Liver (tissue), 9 donors: ENCODE results near the gene CCDC7. TPM values are rescaled to one million over a fixed set of nuclear protein-coding genes. Genes with fewer than 3 reads are reported as not detected.

Experiments used
- DNase-seq: peaks from one replicate; pipeline ENCODE4 v3.0.0-alpha.2; 2017; ENCODE audit warnings: low spot score
- H3K27ac ChIP-seq, 2 donors: one replicate each; pipeline ENCODE4 v1.7.0; 2013; ENCODE audit warnings: inconsistent platforms in 2 of 2, low read length in 2 of 2, control low read depth in 1 of 2, low read depth in 1 of 2, mild to moderate bottlenecking in 1 of 2
- H3K27me3 ChIP-seq, 4 donors: one replicate each; pipeline versions ENCODE4 v1.6.1 to v1.7.0; 2013; ENCODE audit warnings: low read length in 3 of 4, inconsistent platforms in 1 of 4, mild to moderate bottlenecking in 1 of 4, moderate library complexity in 1 of 4; ENCODE audit not compliant: control insufficient read depth in 4 of 4, insufficient read depth in 4 of 4
- H3K36me3 ChIP-seq, 4 donors: one replicate each; pipeline versions ENCODE4 v1.6.1 to v1.7.0; 2013; ENCODE audit warnings: low read length in 3 of 4, mild to moderate bottlenecking in 3 of 4, low read depth in 1 of 4, moderate library complexity in 1 of 4; ENCODE audit not compliant: control insufficient read depth in 4 of 4, insufficient read depth in 3 of 4
- H3K4me1 ChIP-seq, 4 donors: one replicate each; pipeline versions ENCODE4 v1.6.1 to v1.7.0; 2013; ENCODE audit warnings: low read length in 3 of 4, mild to moderate bottlenecking in 3 of 4, moderate library complexity in 1 of 4; ENCODE audit not compliant: control insufficient read depth in 4 of 4, insufficient read depth in 4 of 4
- H3K4me3 ChIP-seq, 3 donors: one replicate each; pipeline versions ENCODE4 v1.6.1 to v1.7.0; 2013; ENCODE audit warnings: low read length in 3 of 3, control low read depth in 1 of 3, low read depth in 1 of 3, mild to moderate bottlenecking in 1 of 3
- H3K9ac ChIP-seq, 2 donors: one replicate each; pipeline ENCODE4 v1.7.0; 2013; ENCODE audit warnings: low read length in 2 of 2, mild to moderate bottlenecking in 2 of 2, moderate library complexity in 2 of 2, control low read depth in 1 of 2, low read depth in 1 of 2
- H3K9me3 ChIP-seq, 4 donors: one replicate each; pipeline versions ENCODE4 v1.6.1 to v1.7.0; 2013; ENCODE audit warnings: low read length in 3 of 4; ENCODE audit not compliant: control insufficient read depth in 4 of 4
- EGR1 ChIP-seq, 2 donors: IDR thresholded peaks; 2 replicates each; pipeline ENCODE4 v1.6.1; 2016 to 2018; ENCODE audit warnings: antibody characterized with exemption in 2 of 2, low read depth in 2 of 2
- FOXA1 ChIP-seq: IDR thresholded peaks from 2 replicates; pipeline ENCODE4 v1.6.1; 2016; ENCODE audit warnings: antibody characterized with exemption
- FOXA2 ChIP-seq: IDR thresholded peaks from 2 replicates; pipeline ENCODE4 v1.6.1; 2016; ENCODE audit warnings: antibody characterized with exemption
- GABPA ChIP-seq, 2 donors: IDR thresholded peaks in 1 of 2; conservative IDR thresholded peaks in 1 of 2; 2 replicates each; pipeline ENCODE4 v1.6.1; 2016; ENCODE audit warnings: antibody characterized with exemption in 2 of 2, mild to moderate bottlenecking in 1 of 2, moderate library complexity in 1 of 2
- HNF4A ChIP-seq, 2 donors: conservative IDR thresholded peaks; 2 replicates each; pipeline ENCODE4 v1.6.1; 2016; ENCODE audit warnings: antibody characterized with exemption in 2 of 2, mild to moderate bottlenecking in 2 of 2
- HNF4G ChIP-seq: IDR thresholded peaks from 2 replicates; pipeline ENCODE4 v1.6.1; 2016; ENCODE audit warnings: antibody characterized with exemption
- JUND ChIP-seq, 2 donors: IDR thresholded peaks; 2 replicates each; pipeline ENCODE4 v1.6.1; 2016; ENCODE audit warnings: antibody characterized with exemption in 2 of 2
- NR2F2 ChIP-seq: IDR thresholded peaks from 2 replicates; pipeline ENCODE4 v1.6.1; 2016; ENCODE audit warnings: antibody characterized with exemption
- RAD21 ChIP-seq, 2 donors: IDR thresholded peaks; 2 replicates each; pipeline ENCODE4 v1.6.1; 2016; ENCODE audit warnings: antibody characterized with exemption in 2 of 2, mild to moderate bottlenecking in 2 of 2
- RXRA ChIP-seq, 2 donors: IDR thresholded peaks; 2 replicates each; pipeline ENCODE4 v1.6.1; 2017 to 2018; ENCODE audit warnings: antibody characterized with exemption in 2 of 2, mild to moderate bottlenecking in 1 of 2
- SP1 ChIP-seq: IDR thresholded peaks from 2 replicates; pipeline ENCODE4 v1.6.1; 2018; ENCODE audit warnings: antibody characterized with exemption, mild to moderate bottlenecking
- TAF1 ChIP-seq: conservative IDR thresholded peaks from 2 replicates; pipeline ENCODE4 v1.6.1; 2016; ENCODE audit warnings: antibody characterized with exemption, mild to moderate bottlenecking
- YY1 ChIP-seq: IDR thresholded peaks from 2 replicates; pipeline ENCODE4 v1.6.1; 2016; ENCODE audit warnings: antibody characterized with exemption, mild to moderate bottlenecking
- WGBS: extraction: QIAGEN DNeasy Blood & Tissue Kit; methylation state at CpG from one replicate; pipeline ENCODE4 v1.1.7; 2013; 5-methylcytosine and 5-hydroxymethylcytosine counted together
- polyA plus RNA-seq, 2 donors: library from polyadenylated mRNA; stranded (reverse) in 1 of 2; unstranded in 1 of 2; fragments of 200-250 nt in 1 of 2; fragments of >200 nt in 1 of 2; fragmentation: Nextera tagmentation in 1 of 2; extraction: Ambion mirVana in 1 of 2; gene quantifications; one replicate each; pipeline versions ENCODE4 v1.2.1 to v1.2.3, GENCODE V29; 2013 to 2015
- total RNA-seq, 2 donors: library from RNA; depleted of rRNA; stranded (reverse); fragments of >200 nt; gene quantifications; one replicate each; pipeline ENCODE4 v1.2.3, GENCODE V29; 2014
- TF ChIP-seq, protein P1 (sequence below): IDR thresholded peaks from 2 replicates; pipeline ENCODE4 v1.6.1; 2016; ENCODE audit warnings: antibody characterized with exemption
- TF ChIP-seq, protein P2 (sequence below): IDR thresholded peaks from 2 replicates; pipeline ENCODE4 v1.6.1; 2016; ENCODE audit warnings: antibody characterized with exemption
- TF ChIP-seq, protein P3 (sequence below): IDR thresholded peaks from 2 replicates; pipeline ENCODE4 v1.6.1; 2016; ENCODE audit warnings: antibody characterized with exemption
- TF ChIP-seq, protein P4 (sequence below): IDR thresholded peaks from 2 replicates; pipeline ENCODE4 v1.6.1; 2016; ENCODE audit warnings: antibody characterized with exemption, mild to moderate bottlenecking
- TF ChIP-seq, protein P5 (sequence below): fragments of 150-350 bp; IDR thresholded peaks from 2 replicates; pipeline ENCODE4 v1.5.1; 2017; ENCODE audit warnings: improper control_type of control experiment, low read depth, low read length; ENCODE audit not compliant: missing input control
- donor health status: healthy.
- donor health status: healthy.
- donor health status: healthy.
- donor health status: healthy.
- donor health status: healthy.

The CCDC7 gene
- total and polyA plus RNA-seq, 4 donors = 0.47 to 5.9 (median 3.2) TPM

DNA sequence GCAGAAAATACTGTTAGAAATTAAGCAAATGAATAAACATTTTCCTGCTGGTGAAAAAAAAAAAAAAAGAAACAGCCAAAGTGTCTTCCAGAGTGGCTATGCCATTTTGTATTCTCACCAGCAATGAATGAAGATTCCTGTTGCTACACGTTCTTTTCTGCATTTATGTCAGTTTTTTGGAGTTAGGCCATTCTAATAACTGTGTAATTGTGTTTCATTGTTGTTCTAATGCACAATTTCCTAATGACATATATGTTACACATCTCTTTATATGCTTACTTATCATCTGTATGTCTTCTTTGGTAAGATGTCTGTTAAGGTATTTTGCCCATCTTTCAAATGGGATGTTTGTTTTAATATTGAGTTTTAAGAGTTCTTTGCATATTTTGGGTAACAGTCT is 298.4 kb downstream of the CCDC7 start:
- 88% methylated on average over 1 of the region's 1 CpG for WGBS
- H3K4me1 ChIP-seq = no peaks in the 10 kb centered on the region
- H3K9ac ChIP-seq = no peak overlapping the region
- no peaks in the 10 kb centered on the region for H3K27me3 ChIP-seq
- no peaks in the 10 kb centered on the region for H3K36me3 ChIP-seq
- H3K9me3 ChIP-seq = no peaks in the 10 kb centered on the region
- TF ChIP-seq FOXA1 (no peak), RAD21 (IDR thresholded peaks at IDR 0.05) (no peak), NR2F2 (no peak), GABPA (IDR thresholded peaks at IDR 0.05 in 1 of 2, conservative IDR thresholded peaks at IDR 0.05 in 1 of 2) (no peak), TAF1 (no peak), HNF4G (no peak), JUND (IDR thresholded peaks at IDR 0.05) (no peak), SP1 (no peak), RXRA (IDR thresholded peaks at IDR 0.05) (no peak), FOXA2 (no peak), HNF4A (conservative IDR thresholded peaks at IDR 0.05) (no peak), YY1 (no peak), EGR1 (IDR thresholded peaks at IDR 0.05; ENCODE audit: low read depth in 2 of 2) (no peak)
- TF ChIP-seq, protein P1, sequence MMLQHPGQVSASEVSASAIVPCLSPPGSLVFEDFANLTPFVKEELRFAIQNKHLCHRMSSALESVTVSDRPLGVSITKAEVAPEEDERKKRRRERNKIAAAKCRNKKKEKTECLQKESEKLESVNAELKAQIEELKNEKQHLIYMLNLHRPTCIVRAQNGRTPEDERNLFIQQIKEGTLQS = no peak
- TF ChIP-seq, protein P2, sequence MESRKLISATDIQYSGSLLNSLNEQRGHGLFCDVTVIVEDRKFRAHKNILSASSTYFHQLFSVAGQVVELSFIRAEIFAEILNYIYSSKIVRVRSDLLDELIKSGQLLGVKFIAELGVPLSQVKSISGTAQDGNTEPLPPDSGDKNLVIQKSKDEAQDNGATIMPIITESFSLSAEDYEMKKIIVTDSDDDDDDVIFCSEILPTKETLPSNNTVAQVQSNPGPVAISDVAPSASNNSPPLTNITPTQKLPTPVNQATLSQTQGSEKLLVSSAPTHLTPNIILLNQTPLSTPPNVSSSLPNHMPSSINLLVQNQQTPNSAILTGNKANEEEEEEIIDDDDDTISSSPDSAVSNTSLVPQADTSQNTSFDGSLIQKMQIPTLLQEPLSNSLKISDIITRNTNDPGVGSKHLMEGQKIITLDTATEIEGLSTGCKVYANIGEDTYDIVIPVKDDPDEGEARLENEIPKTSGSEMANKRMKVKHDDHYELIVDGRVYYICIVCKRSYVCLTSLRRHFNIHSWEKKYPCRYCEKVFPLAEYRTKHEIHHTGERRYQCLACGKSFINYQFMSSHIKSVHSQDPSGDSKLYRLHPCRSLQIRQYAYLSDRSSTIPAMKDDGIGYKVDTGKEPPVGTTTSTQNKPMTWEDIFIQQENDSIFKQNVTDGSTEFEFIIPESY = no peak
- TF ChIP-seq, protein P3, sequence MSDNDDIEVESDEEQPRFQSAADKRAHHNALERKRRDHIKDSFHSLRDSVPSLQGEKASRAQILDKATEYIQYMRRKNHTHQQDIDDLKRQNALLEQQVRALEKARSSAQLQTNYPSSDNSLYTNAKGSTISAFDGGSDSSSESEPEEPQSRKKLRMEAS = no peak
- TF ChIP-seq, protein P4, sequence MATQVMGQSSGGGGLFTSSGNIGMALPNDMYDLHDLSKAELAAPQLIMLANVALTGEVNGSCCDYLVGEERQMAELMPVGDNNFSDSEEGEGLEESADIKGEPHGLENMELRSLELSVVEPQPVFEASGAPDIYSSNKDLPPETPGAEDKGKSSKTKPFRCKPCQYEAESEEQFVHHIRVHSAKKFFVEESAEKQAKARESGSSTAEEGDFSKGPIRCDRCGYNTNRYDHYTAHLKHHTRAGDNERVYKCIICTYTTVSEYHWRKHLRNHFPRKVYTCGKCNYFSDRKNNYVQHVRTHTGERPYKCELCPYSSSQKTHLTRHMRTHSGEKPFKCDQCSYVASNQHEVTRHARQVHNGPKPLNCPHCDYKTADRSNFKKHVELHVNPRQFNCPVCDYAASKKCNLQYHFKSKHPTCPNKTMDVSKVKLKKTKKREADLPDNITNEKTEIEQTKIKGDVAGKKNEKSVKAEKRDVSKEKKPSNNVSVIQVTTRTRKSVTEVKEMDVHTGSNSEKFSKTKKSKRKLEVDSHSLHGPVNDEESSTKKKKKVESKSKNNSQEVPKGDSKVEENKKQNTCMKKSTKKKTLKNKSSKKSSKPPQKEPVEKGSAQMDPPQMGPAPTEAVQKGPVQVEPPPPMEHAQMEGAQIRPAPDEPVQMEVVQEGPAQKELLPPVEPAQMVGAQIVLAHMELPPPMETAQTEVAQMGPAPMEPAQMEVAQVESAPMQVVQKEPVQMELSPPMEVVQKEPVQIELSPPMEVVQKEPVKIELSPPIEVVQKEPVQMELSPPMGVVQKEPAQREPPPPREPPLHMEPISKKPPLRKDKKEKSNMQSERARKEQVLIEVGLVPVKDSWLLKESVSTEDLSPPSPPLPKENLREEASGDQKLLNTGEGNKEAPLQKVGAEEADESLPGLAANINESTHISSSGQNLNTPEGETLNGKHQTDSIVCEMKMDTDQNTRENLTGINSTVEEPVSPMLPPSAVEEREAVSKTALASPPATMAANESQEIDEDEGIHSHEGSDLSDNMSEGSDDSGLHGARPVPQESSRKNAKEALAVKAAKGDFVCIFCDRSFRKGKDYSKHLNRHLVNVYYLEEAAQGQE = no peak
- TF ChIP-seq, protein P5, sequence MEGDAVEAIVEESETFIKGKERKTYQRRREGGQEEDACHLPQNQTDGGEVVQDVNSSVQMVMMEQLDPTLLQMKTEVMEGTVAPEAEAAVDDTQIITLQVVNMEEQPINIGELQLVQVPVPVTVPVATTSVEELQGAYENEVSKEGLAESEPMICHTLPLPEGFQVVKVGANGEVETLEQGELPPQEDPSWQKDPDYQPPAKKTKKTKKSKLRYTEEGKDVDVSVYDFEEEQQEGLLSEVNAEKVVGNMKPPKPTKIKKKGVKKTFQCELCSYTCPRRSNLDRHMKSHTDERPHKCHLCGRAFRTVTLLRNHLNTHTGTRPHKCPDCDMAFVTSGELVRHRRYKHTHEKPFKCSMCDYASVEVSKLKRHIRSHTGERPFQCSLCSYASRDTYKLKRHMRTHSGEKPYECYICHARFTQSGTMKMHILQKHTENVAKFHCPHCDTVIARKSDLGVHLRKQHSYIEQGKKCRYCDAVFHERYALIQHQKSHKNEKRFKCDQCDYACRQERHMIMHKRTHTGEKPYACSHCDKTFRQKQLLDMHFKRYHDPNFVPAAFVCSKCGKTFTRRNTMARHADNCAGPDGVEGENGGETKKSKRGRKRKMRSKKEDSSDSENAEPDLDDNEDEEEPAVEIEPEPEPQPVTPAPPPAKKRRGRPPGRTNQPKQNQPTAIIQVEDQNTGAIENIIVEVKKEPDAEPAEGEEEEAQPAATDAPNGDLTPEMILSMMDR = no peak
- DNase-seq = no peak
- no peak overlapping the region for H3K4me3 ChIP-seq
- no peak overlapping the region for H3K27ac ChIP-seq
